Measurements from ENCODE around the gene LRRC8E. TPM values are rescaled to one million over a fixed set of nuclear protein-coding genes. Genes with fewer than 3 reads are reported as not detected.

The LRRC8E gene
- total and polyA plus RNA-seq, 10 of the 15 experiments (the other 5 are each of a cell fraction or from before 2014, with no cell fraction given): 0.04 to 0.32 (median 0.25) TPM; not detected in 7

GRCh38 chr19:7931221-7932061 lies 43.1 kb downstream of the LRRC8E start:
- TF ChIP-seq MXI1 (IDR thresholded peaks at IDR 0.05; ENCODE audit: low read depth, low read length): no peak
- TF ChIP-seq, protein P1, sequence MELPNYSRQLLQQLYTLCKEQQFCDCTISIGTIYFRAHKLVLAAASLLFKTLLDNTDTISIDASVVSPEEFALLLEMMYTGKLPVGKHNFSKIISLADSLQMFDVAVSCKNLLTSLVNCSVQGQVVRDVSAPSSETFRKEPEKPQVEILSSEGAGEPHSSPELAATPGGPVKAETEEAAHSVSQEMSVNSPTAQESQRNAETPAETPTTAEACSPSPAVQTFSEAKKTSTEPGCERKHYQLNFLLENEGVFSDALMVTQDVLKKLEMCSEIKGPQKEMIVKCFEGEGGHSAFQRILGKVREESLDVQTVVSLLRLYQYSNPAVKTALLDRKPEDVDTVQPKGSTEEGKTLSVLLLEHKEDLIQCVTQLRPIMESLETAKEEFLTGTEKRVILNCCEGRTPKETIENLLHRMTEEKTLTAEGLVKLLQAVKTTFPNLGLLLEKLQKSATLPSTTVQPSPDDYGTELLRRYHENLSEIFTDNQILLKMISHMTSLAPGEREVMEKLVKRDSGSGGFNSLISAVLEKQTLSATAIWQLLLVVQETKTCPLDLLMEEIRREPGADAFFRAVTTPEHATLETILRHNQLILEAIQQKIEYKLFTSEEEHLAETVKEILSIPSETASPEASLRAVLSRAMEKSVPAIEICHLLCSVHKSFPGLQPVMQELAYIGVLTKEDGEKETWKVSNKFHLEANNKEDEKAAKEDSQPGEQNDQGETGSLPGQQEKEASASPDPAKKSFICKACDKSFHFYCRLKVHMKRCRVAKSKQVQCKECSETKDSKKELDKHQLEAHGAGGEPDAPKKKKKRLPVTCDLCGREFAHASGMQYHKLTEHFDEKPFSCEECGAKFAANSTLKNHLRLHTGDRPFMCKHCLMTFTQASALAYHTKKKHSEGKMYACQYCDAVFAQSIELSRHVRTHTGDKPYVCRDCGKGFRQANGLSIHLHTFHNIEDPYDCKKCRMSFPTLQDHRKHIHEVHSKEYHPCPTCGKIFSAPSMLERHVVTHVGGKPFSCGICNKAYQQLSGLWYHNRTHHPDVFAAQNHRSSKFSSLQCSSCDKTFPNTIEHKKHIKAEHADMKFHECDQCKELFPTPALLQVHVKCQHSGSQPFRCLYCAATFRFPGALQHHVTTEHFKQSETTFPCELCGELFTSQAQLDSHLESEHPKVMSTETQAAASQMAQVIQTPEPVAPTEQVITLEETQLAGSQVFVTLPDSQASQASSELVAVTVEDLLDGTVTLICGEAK (IDR thresholded peaks at IDR 0.05; ENCODE audit: borderline replicate concordance): no peak
- CTCF ChIA-PET: interaction anchor here (1.0 to 4.4 kb wide), 3 partner anchors 12 to 79 kb away, joined by 3 to 44 read pairs (median 4); partner anchors contain the start of gene TIMM44
- H3K36me3 ChIP-seq (ENCODE audit: control insufficient read depth in 2 of 2, insufficient read depth in 2 of 2, low read length in 1 of 2): peaks cover 9 to 41% of the 10 kb centered on the region in 2 experiments; a peak in 3 of 4 replicates

More at GRCh38 chr19:7931221-7932061, 43.1 kb downstream of the LRRC8E start:
- 92% methylated on average over 28 of the region's 36 CpGs for WGBS (ENCODE audit: insufficient coverage, insufficient replicate concordance, low lambda C conversion rate, missing lambda C conversion rate)
- DNase-seq (ENCODE audit: low read depth, low spot score) (no peak), FAIRE-seq (no peak), ATAC-seq (no peak)
- Histone ChIP-seq H3K27me3 (replicated peaks in 1 of 2; ENCODE audit: control insufficient read depth in 2 of 2, insufficient read depth in 2 of 2, low read length in 1 of 2) (no peaks in the 10 kb centered on the region), H3K4me2 (ENCODE audit: control insufficient read depth, insufficient read depth) (no peak overlapping the region), H2AFZ (ENCODE audit: control insufficient read depth, low read depth, low read length) (no peak overlapping the region), H3K4me3 (no peak overlapping the region), H3K79me2 (ENCODE audit: control insufficient read depth, insufficient read depth, low read length) (no peaks in the 10 kb centered on the region), H3K9ac (ENCODE audit: control insufficient read depth, insufficient read depth, low read length) (no peak overlapping the region), H3K4me1 (ENCODE audit: control insufficient read depth, insufficient read depth, low read length) (no peaks in the 10 kb centered on the region; the same call in 1 of the 2 replicates), H4K20me1 (ENCODE audit: control insufficient read depth, insufficient read depth) (no peaks in the 10 kb centered on the region; the same call in 1 of the 2 replicates), H3K9me3 (replicated peaks; ENCODE audit: control insufficient read depth, insufficient read depth, low read length) (no peaks in the 10 kb centered on the region), H3K27ac (ENCODE audit: control insufficient read depth, insufficient read depth) (no peak overlapping the region)
- ChIA-PET RAD21 (ENCODE audit: unreplicated experiment) (no interaction called here), SMC1A (ENCODE audit: uncharacterized antibody, unreplicated experiment) (interaction anchor here (1.2 kb wide), 1 partner anchor 13 kb away, joined by 3 read pairs; no protein-coding TSS in a partner anchor), POLR2A (no interaction called here)
- BruUV-seq (replicated peaks): no TSS peak
- intact Hi-C loops (cut with micrococcal nuclease; ENCODE audit: unreplicated experiment): no loop called here
- in situ Hi-C loops (cut with MboI): no loop called here
